ENCODE results near the gene BCL7A. TPM values are rescaled to one million over a fixed set of nuclear protein-coding genes. Genes with fewer than 3 reads are reported as not detected.
A peak's percentile ranks its signal among the peaks of the same experiment; 100 is the strongest.

The BCL7A gene
- total and polyA plus RNA-seq, 4 donors: 3.5 to 8.3 (median 4.9) TPM

DNA sequence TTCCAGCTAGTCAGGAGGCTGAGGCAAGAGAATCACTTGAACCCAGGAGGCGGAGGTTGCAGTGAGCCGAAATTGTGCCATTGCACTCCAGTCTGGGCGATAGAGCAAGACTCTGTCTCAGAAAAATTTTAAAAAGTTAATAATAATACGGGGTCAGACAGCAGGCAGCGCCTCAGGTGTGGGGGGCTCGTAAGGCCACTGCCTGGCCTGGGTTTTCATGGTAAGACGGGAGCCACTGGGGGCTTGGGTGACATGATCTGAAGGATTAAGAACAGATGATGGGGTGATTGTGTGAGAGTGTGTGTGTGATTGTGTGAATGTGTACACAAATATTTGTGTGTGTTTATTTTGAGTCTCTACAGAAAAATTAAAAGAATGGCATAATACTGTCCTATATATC lies 23.6 kb downstream of the BCL7A start (continued):
- TF ChIP-seq NR2F2 (IDR thresholded peaks at IDR 0.05) (no peak), YY1 (IDR thresholded peaks at IDR 0.05) (no peak), HNF4G (IDR thresholded peaks at IDR 0.05) (no peak), EGR1 (IDR thresholded peaks at IDR 0.05; ENCODE audit: low read depth in 2 of 2) (no peak), RXRA (IDR thresholded peaks at IDR 0.05) (no peak)
- TF ChIP-seq, protein P1, sequence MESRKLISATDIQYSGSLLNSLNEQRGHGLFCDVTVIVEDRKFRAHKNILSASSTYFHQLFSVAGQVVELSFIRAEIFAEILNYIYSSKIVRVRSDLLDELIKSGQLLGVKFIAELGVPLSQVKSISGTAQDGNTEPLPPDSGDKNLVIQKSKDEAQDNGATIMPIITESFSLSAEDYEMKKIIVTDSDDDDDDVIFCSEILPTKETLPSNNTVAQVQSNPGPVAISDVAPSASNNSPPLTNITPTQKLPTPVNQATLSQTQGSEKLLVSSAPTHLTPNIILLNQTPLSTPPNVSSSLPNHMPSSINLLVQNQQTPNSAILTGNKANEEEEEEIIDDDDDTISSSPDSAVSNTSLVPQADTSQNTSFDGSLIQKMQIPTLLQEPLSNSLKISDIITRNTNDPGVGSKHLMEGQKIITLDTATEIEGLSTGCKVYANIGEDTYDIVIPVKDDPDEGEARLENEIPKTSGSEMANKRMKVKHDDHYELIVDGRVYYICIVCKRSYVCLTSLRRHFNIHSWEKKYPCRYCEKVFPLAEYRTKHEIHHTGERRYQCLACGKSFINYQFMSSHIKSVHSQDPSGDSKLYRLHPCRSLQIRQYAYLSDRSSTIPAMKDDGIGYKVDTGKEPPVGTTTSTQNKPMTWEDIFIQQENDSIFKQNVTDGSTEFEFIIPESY (IDR thresholded peaks at IDR 0.05): no peak

DNA sequence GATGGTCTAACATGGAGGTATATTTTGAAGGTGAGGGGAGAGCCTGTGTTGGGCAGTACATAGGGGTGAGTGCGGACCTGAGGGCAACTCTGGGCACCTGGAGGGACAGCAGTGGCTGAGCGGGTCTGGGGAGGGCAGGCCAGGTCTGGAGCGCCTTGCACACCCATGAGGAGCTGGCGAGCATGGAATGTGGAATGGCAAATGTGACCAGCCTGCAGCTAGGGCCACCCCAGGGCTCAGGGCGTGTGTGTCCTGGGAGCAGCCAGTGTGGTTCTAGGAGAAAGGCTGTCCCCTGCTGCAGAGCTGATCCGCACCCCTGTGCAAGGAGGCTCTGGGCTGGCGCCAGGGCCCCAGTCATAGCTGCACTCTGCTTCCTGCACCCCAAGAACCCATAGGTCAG lies 24.5 kb downstream of the BCL7A start:
- Histone ChIP-seq H3K36me3 (ENCODE audit: control insufficient read depth in 4 of 4, insufficient read depth in 3 of 4, low read depth in 1 of 4, low read length in 3 of 4) (peaks cover 2 to 11% (median 5%) of the 10 kb centered on the region in 4 donors), H3K4me1 (ENCODE audit: control insufficient read depth in 4 of 4, insufficient read depth in 4 of 4, low read length in 3 of 4) (peaks cover under 1 to 15% (median 10%) of the 10 kb centered on the region in 4 donors), H3K27me3 (ENCODE audit: control insufficient read depth in 4 of 4, insufficient read depth in 4 of 4, low read length in 3 of 4) (no peaks in the 10 kb centered on the region), H3K9ac (ENCODE audit: low read depth in 1 of 2, low read length in 2 of 2) (no peak overlapping the region), H3K9me3 (ENCODE audit: control insufficient read depth in 4 of 4, low read length in 3 of 4) (no peaks in the 10 kb centered on the region), H3K4me3 (ENCODE audit: low read depth in 1 of 3, low read length in 3 of 3) (no peak overlapping the region), H3K27ac (ENCODE audit: low read depth in 1 of 2, low read length in 2 of 2) (no peak overlapping the region)
- 97% methylated on average over 7 of the region's 7 CpGs for WGBS
- no peak for TF ChIP-seq FOXA1 (IDR thresholded peaks at IDR 0.05)
- TF ChIP-seq GABPA (IDR thresholded peaks at IDR 0.05 in 1 of 2, conservative IDR thresholded peaks at IDR 0.05 in 1 of 2): no peak
- TF ChIP-seq RAD21 (IDR thresholded peaks at IDR 0.05): no peak
- no peak for TF ChIP-seq SP1 (IDR thresholded peaks at IDR 0.05)
- no peak for TF ChIP-seq HNF4G (IDR thresholded peaks at IDR 0.05)
- no peak for TF ChIP-seq RXRA (IDR thresholded peaks at IDR 0.05)
- DNase-seq (ENCODE audit: low spot score): no peak

- DNase-seq (ENCODE audit: low spot score): no peak
- no peaks in the 10 kb centered on the region for H3K27me3 ChIP-seq (ENCODE audit: control insufficient read depth in 4 of 4, insufficient read depth in 4 of 4, low read length in 3 of 4)
- peaks cover 2 to 11% (median 5%) of the 10 kb centered on the region in 4 donors for H3K36me3 ChIP-seq (ENCODE audit: control insufficient read depth in 4 of 4, insufficient read depth in 3 of 4, low read depth in 1 of 4, low read length in 3 of 4)
- H3K9me3 ChIP-seq (ENCODE audit: control insufficient read depth in 4 of 4, low read length in 3 of 4): no peaks in the 10 kb centered on the region
- no peak for TF ChIP-seq EGR1 (IDR thresholded peaks at IDR 0.05; ENCODE audit: low read depth in 2 of 2)
- no peak overlapping the region for H3K4me3 ChIP-seq (ENCODE audit: low read depth in 1 of 3, low read length in 3 of 3)
- no peak overlapping the region for H3K27ac ChIP-seq (ENCODE audit: low read depth in 1 of 2, low read length in 2 of 2)
- peaks cover 2 to 25% (median 12%) of the 10 kb centered on the region in 4 donors for H3K4me1 ChIP-seq (ENCODE audit: control insufficient read depth in 4 of 4, insufficient read depth in 4 of 4, low read length in 3 of 4)
- no peak overlapping the region for H3K9ac ChIP-seq (ENCODE audit: low read depth in 1 of 2, low read length in 2 of 2)
- WGBS: 95% methylated on average over 8 of the region's 8 CpGs
Measured at GRCh38 chr12:122048151-122048550, 26.5 kb downstream of the BCL7A start.

GRCh38 chr12:122049827-122050226 lies 28.1 kb downstream of the BCL7A start:
- no peak for DNase-seq (ENCODE audit: low spot score)
- Histone ChIP-seq H3K9me3 (ENCODE audit: control insufficient read depth in 4 of 4, low read length in 3 of 4) (no peaks in the 10 kb centered on the region), H3K4me3 (ENCODE audit: low read depth in 1 of 3, low read length in 3 of 3) (no peak overlapping the region), H3K9ac (ENCODE audit: low read depth in 1 of 2, low read length in 2 of 2) (no peak overlapping the region), H3K4me1 (ENCODE audit: control insufficient read depth in 4 of 4, insufficient read depth in 4 of 4, low read length in 3 of 4) (peaks cover 2 to 37% (median 20%) of the 10 kb centered on the region in 4 donors), H3K27ac (ENCODE audit: low read depth in 1 of 2, low read length in 2 of 2) (peak overlapping the region in 1 of 2 donors; percentile 91), H3K27me3 (ENCODE audit: control insufficient read depth in 4 of 4, insufficient read depth in 4 of 4, low read length in 3 of 4) (no peaks in the 10 kb centered on the region), H3K36me3 (ENCODE audit: control insufficient read depth in 4 of 4, insufficient read depth in 3 of 4, low read depth in 1 of 4, low read length in 3 of 4) (peaks cover 0 to 8% (median 0%) of the 10 kb centered on the region in 4 donors)
- WGBS: 82% methylated on average over 9 of the region's 9 CpGs
- TF ChIP-seq, protein P1 (IDR thresholded peaks at IDR 0.05): no peak
- TF ChIP-seq EGR1 (IDR thresholded peaks at IDR 0.05; ENCODE audit: low read depth in 2 of 2): no peak
- no peak for TF ChIP-seq HNF4G (IDR thresholded peaks at IDR 0.05)
- TF ChIP-seq, protein P2, sequence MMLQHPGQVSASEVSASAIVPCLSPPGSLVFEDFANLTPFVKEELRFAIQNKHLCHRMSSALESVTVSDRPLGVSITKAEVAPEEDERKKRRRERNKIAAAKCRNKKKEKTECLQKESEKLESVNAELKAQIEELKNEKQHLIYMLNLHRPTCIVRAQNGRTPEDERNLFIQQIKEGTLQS (IDR thresholded peaks at IDR 0.05): no peak
- no peak for TF ChIP-seq HNF4A (conservative IDR thresholded peaks at IDR 0.05)
- TF ChIP-seq GABPA (IDR thresholded peaks at IDR 0.05 in 1 of 2, conservative IDR thresholded peaks at IDR 0.05 in 1 of 2): no peak
- TF ChIP-seq JUND (IDR thresholded peaks at IDR 0.05): no peak
- TF ChIP-seq SP1 (IDR thresholded peaks at IDR 0.05): no peak
- TF ChIP-seq NR2F2 (IDR thresholded peaks at IDR 0.05): no peak
- no peak for TF ChIP-seq MAX (IDR thresholded peaks at IDR 0.05)
- no peak for TF ChIP-seq YY1 (IDR thresholded peaks at IDR 0.05)
- no peak for TF ChIP-seq RXRA (IDR thresholded peaks at IDR 0.05)
- TF ChIP-seq RAD21 (IDR thresholded peaks at IDR 0.05): no peak
- TF ChIP-seq TAF1 (conservative IDR thresholded peaks at IDR 0.05): no peak
- no peak for TF ChIP-seq FOXA2 (IDR thresholded peaks at IDR 0.05)
- TF ChIP-seq FOXA1 (IDR thresholded peaks at IDR 0.05): no peak
